OCI-LY1 (cell line): ENCODE data around the gene UNC5A.

ENCODE experiments used
- H2AFZ ChIP-seq: fragments of 200-600 bp; sonication (generic), shearing (Covaris generic); 2 replicates; pipeline ENCODE4 v1.6.0; 2014; ENCODE audit warnings: antibody characterized with exemption, mild to moderate bottlenecking, low read length
- H3F3A ChIP-seq: fragments of 200-600 bp; sonication (generic), shearing (Covaris generic); 2 replicates; pipeline ENCODE4 v1.6.0; 2014; ENCODE audit warnings: mild to moderate bottlenecking, antibody characterized with exemption, low read length, moderate library complexity; ENCODE audit not compliant: insufficient read depth
- H3K27ac ChIP-seq: fragments of 200-600 bp; sonication (generic); 2 replicates; pipeline ENCODE4 v1.5.1; 2014; ENCODE audit warnings: low read length, mixed run types, mild to moderate bottlenecking, low read depth; ENCODE audit not compliant: poor library complexity, severe bottlenecking
- H3K27me3 ChIP-seq: fragments of 200-600 bp; sonication (generic); 2 replicates; pipeline ENCODE4 v1.6.0; 2014; ENCODE audit warnings: antibody characterized with exemption, mild to moderate bottlenecking, low read length, moderate library complexity; ENCODE audit not compliant: insufficient read depth
- H3K36me3 ChIP-seq: fragments of 200-600 bp; sonication (generic); 2 replicates; pipeline ENCODE4 v1.6.1; 2014; ENCODE audit warnings: mild to moderate bottlenecking, antibody characterized with exemption, low read length, moderate library complexity, mixed read lengths; ENCODE audit not compliant: insufficient read depth
- H3K4me1 ChIP-seq: fragments of 200-600 bp; sonication (generic); 2 replicates; pipeline ENCODE4 v1.5.1; 2014; ENCODE audit warnings: mild to moderate bottlenecking, low read length, moderate library complexity; ENCODE audit not compliant: insufficient read depth, severe bottlenecking
- H3K4me2 ChIP-seq: fragments of 200-600 bp; sonication (generic), shearing (Covaris generic); 2 replicates; pipeline ENCODE4 v1.6.1; 2014; ENCODE audit warnings: low read length
- H3K4me3 ChIP-seq: fragments of 200-600 bp; sonication (generic); 2 replicates; pipeline ENCODE4 v1.5.1; 2014; ENCODE audit warnings: low read length, low read depth, mild to moderate bottlenecking, mixed read lengths; ENCODE audit not compliant: poor library complexity, severe bottlenecking
- H3K79me2 ChIP-seq: fragments of 200-600 bp; shearing (Covaris generic); 2 replicates; pipeline ENCODE4 v1.6.1; 2016; ENCODE audit warnings: mixed run types, low read length, mixed read lengths; ENCODE audit not compliant: insufficient read depth
- H3K9ac ChIP-seq: fragments of 200-600 bp; sonication (generic), shearing (Covaris generic); 2 replicates; pipeline ENCODE4 v1.6.1; 2014; ENCODE audit warnings: mild to moderate bottlenecking, low read length, mixed read lengths
- H3K9me2 ChIP-seq: fragments of 200-600 bp; sonication (generic), shearing (Covaris generic); 2 replicates; pipeline ENCODE4 v1.6.1; 2014; ENCODE audit warnings: low read depth, mild to moderate bottlenecking, low read length, mixed read lengths
- H3K9me3 ChIP-seq: fragments of 200-600 bp; shearing (Covaris generic); 2 replicates; pipeline ENCODE4 v1.6.1; 2014; ENCODE audit warnings: low read length, mixed read lengths
- H4K20me1 ChIP-seq: fragments of 200-600 bp; sonication (generic), shearing (Covaris generic); 2 replicates; pipeline ENCODE4 v1.6.0; 2016; ENCODE audit warnings: mild to moderate bottlenecking, low read length; ENCODE audit not compliant: insufficient read depth
- EZH2 ChIP-seq: fragments of 200-600 bp; sonication (generic), shearing (Covaris generic); IDR thresholded peaks from 2 replicates; pipeline ENCODE4 v1.8.0; 2017; ENCODE audit warnings: borderline replicate concordance, mixed run types, mild to moderate bottlenecking, antibody characterized with exemption, low read length, moderate library complexity, mixed read lengths
- TF ChIP-seq, protein P1 (sequence below): fragments of 200-600 bp; sonication (generic), shearing (Covaris generic); IDR thresholded peaks from 2 replicates; pipeline ENCODE4 v1.5.1; 2017; ENCODE audit warnings: mild to moderate bottlenecking, antibody characterized with exemption, low read length, moderate library complexity, mixed read lengths

The UNC5A gene

GRCh38 chr5:176796411-176796810, 13.9 kb upstream of the UNC5A start:
- H3K4me2 ChIP-seq: no peak overlapping the region
- peaks cover 10% of the 10 kb centered on the region; the same call in 1 of the 2 replicates for H3K27me3 ChIP-seq
- H3K36me3 ChIP-seq: no peaks in the 10 kb centered on the region
- no peak overlapping the region for H3K27ac ChIP-seq
- no peaks in the 10 kb centered on the region for H4K20me1 ChIP-seq
- no peak overlapping the region for H2AFZ ChIP-seq
- TF ChIP-seq, protein P1, sequence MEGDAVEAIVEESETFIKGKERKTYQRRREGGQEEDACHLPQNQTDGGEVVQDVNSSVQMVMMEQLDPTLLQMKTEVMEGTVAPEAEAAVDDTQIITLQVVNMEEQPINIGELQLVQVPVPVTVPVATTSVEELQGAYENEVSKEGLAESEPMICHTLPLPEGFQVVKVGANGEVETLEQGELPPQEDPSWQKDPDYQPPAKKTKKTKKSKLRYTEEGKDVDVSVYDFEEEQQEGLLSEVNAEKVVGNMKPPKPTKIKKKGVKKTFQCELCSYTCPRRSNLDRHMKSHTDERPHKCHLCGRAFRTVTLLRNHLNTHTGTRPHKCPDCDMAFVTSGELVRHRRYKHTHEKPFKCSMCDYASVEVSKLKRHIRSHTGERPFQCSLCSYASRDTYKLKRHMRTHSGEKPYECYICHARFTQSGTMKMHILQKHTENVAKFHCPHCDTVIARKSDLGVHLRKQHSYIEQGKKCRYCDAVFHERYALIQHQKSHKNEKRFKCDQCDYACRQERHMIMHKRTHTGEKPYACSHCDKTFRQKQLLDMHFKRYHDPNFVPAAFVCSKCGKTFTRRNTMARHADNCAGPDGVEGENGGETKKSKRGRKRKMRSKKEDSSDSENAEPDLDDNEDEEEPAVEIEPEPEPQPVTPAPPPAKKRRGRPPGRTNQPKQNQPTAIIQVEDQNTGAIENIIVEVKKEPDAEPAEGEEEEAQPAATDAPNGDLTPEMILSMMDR: no peak
- no peak for TF ChIP-seq EZH2
- H3K9ac ChIP-seq: no peak overlapping the region
- no peaks in the 10 kb centered on the region for H3K79me2 ChIP-seq
- H3K4me3 ChIP-seq: no peak overlapping the region
- H3K9me2 ChIP-seq: no peaks in the 10 kb centered on the region
- no peaks in the 10 kb centered on the region for H3K9me3 ChIP-seq
- H3K4me1 ChIP-seq: no peaks in the 10 kb centered on the region
- no peaks in the 10 kb centered on the region for H3F3A ChIP-seq

- Histone ChIP-seq H3K27me3 (peaks cover 10% of the 10 kb centered on the region; the same call in 1 of the 2 replicates), H4K20me1 (no peaks in the 10 kb centered on the region), H3K36me3 (no peaks in the 10 kb centered on the region), H3K9ac (no peak overlapping the region), H2AFZ (no peak overlapping the region), H3F3A (no peaks in the 10 kb centered on the region), H3K4me3 (no peak overlapping the region), H3K27ac (no peak overlapping the region), H3K4me1 (no peaks in the 10 kb centered on the region), H3K79me2 (no peaks in the 10 kb centered on the region), H3K9me2 (no peaks in the 10 kb centered on the region), H3K9me3 (no peaks in the 10 kb centered on the region), H3K4me2 (no peak overlapping the region)
- TF ChIP-seq EZH2: no peak
- TF ChIP-seq, protein P1: no peak
Measured at GRCh38 chr5:176796970-176797369, 13.4 kb upstream of the UNC5A start.

DNA sequence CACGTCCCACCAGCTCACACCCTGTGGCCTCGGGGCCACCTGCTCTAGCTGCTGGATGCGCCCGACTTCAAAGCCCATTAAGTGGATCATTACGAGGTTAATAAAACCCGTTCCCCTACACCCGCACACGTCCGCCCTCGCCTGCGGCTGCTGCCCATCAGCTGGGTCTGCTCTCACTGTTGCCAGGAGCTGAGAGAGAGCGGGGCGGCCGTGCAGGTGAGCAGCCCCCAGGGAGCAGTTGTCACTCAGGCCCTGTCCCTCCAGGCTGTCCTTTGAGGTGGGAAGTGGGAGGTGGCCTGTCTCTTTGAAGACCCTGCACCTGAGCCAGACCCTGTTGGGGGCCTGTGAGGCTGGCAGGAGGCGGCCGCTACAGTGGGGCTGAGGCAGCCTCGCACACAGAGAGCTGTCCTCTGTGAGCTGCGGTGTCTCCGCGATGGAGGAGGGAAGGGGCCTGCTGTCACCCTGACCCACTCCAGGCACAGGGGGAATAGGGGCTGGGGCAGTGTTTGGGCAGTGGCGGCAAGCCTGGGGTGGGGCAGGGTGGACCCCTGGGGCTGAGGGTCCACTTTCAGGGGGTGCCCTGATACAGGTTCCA, 12.8 kb upstream of the UNC5A start:
- no peaks in the 10 kb centered on the region for H3K9me3 ChIP-seq
- H3K27me3 ChIP-seq: peaks cover 10% of the 10 kb centered on the region; the same call in 1 of the 2 replicates
- H3K9ac ChIP-seq: no peak overlapping the region
- TF ChIP-seq EZH2: no peak
- TF ChIP-seq, protein P1: no peak
- H3K27ac ChIP-seq: no peak overlapping the region
- no peaks in the 10 kb centered on the region for H3F3A ChIP-seq
- H3K36me3 ChIP-seq: no peaks in the 10 kb centered on the region
- H3K79me2 ChIP-seq: no peaks in the 10 kb centered on the region
- H3K4me1 ChIP-seq: no peaks in the 10 kb centered on the region
- no peaks in the 10 kb centered on the region for H3K9me2 ChIP-seq
- H3K4me3 ChIP-seq: no peak overlapping the region
- no peak overlapping the region for H3K4me2 ChIP-seq
- no peaks in the 10 kb centered on the region for H4K20me1 ChIP-seq
- H2AFZ ChIP-seq: no peak overlapping the region
